PC-3 (cell line): ENCODE measurements around the gene HPCA. TPM values are rescaled to one million over a fixed set of nuclear protein-coding genes. Genes with fewer than 3 reads are reported as not detected.

Source experiments
- ATAC-seq: fragments of 200-7000 bp; cut with Tn5 transposase; 2 replicates; pipeline ENCODE4 v1.9.1; 2020; ENCODE audit warnings: mild to moderate bottlenecking, moderate library complexity
- BruUV-seq: library from RNA; stranded (reverse); fragments of 400-500 nt; replicated peaks from 2 replicates; lab custom pipeline; 2021; lab: Mats Ljungman, UMichigan
- CTCF ChIA-PET: fragments of 300-600 bp; sonication (Branson Sonifier 250); formaldehyde crosslinking; loops from one replicate; lab custom pipeline; 2022; ENCODE audit warnings: antibody characterized with exemption; lab: Charles Lee
- POLR2A ChIA-PET: fragments of 300-600 bp; sonication (Branson Sonifier 250); formaldehyde crosslinking; loops from one replicate; lab custom pipeline; 2022; ENCODE audit warnings: antibody characterized with exemption; ENCODE audit not compliant: unreplicated experiment; lab: Charles Lee
- DNase-seq: peaks from one replicate; pipeline ENCODE4 v3.0.0-alpha.2; 2015
- H2AFZ ChIP-seq: fragments of 300-600 bp; sonication (generic); 2 replicates; pipeline ENCODE4 v1.6.0; 2016; ENCODE audit warnings: antibody characterized with exemption, low read length
- H3F3A ChIP-seq: fragments of 300-600 bp; sonication (generic); one replicate; pipeline ENCODE4 v1.6.0; 2017; ENCODE audit warnings: antibody characterized with exemption, low read length, control low read depth, mild to moderate bottlenecking; ENCODE audit not compliant: unreplicated experiment
- H3K27ac ChIP-seq: fragments of 300-600 bp; sonication (generic); 2 replicates; pipeline ENCODE4 v1.5.1; 2016; ENCODE audit warnings: mild to moderate bottlenecking, low read length
- H3K27me3 ChIP-seq: fragments of 300-600 bp; sonication (generic); 2 replicates; pipeline ENCODE4 v1.6.1; 2016; ENCODE audit warnings: low read length, mixed read lengths
- H3K36me3 ChIP-seq: fragments of 300-600 bp; sonication (generic); 2 replicates; pipeline ENCODE4 v1.6.1; 2016; ENCODE audit warnings: low read depth, mixed run types, low read length, mixed read lengths
- H3K4me1 ChIP-seq: fragments of 300-600 bp; sonication (generic); 2 replicates; pipeline ENCODE4 v1.5.1; 2016; ENCODE audit warnings: low read length; ENCODE audit not compliant: insufficient read depth
- H3K4me2 ChIP-seq: fragments of 300-600 bp; sonication (generic); 2 replicates; pipeline ENCODE4 v1.6.0; 2016; ENCODE audit warnings: low read length
- H3K4me3 ChIP-seq: fragments of 300-600 bp; sonication (generic); 2 replicates; pipeline ENCODE4 v1.5.1; 2016; ENCODE audit warnings: mild to moderate bottlenecking, low read length, mixed read lengths
- H3K79me2 ChIP-seq: fragments of 300-600 bp; sonication (generic); 2 replicates; pipeline ENCODE4 v1.6.1; 2017; ENCODE audit warnings: low read length, mixed read lengths
- H3K9ac ChIP-seq: fragments of 300-600 bp; sonication (generic); 2 replicates; pipeline ENCODE4 v1.6.0; 2016; ENCODE audit warnings: mild to moderate bottlenecking, low read length
- H3K9me2 ChIP-seq: fragments of 300-600 bp; sonication (generic); replicated peaks from 2 replicates; pipeline ENCODE4 v1.6.1; 2016; ENCODE audit warnings: mixed run types, low read length, mixed read lengths
- H3K9me3 ChIP-seq: fragments of 300-600 bp; sonication (generic); 2 replicates; pipeline ENCODE4 v1.6.1; 2016; ENCODE audit warnings: low read length, mixed read lengths
- H4K20me1 ChIP-seq: fragments of 300-600 bp; sonication (generic); 2 replicates; pipeline ENCODE4 v1.6.1; 2016; ENCODE audit warnings: low read length, mixed read lengths
- EZH2 ChIP-seq: fragments of 300-600 bp; sonication (generic); IDR thresholded peaks from one replicate; pipeline ENCODE4 v1.6.1; 2017; ENCODE audit warnings: antibody characterized with exemption, mild to moderate bottlenecking, low read length; ENCODE audit not compliant: unreplicated experiment
- EZH2phosphoT487 ChIP-seq: fragments of 300-600 bp; sonication (generic); IDR thresholded peaks from 2 replicates; pipeline ENCODE4 v1.6.1; 2018; ENCODE audit warnings: mild to moderate bottlenecking, antibody characterized with exemption, low read length, borderline replicate concordance
- intact Hi-C: fragments of 100-400 bp; cut with micrococcal nuclease; formaldehyde crosslinking; loops from 2 replicates; pipeline ENCODE4 v1.9.0; 2023
- total RNA-seq: library from RNA; depleted of rRNA; stranded (reverse); fragments of >200 nt; gene quantifications from 2 replicates; pipeline ENCODE4 v1.2.3, GENCODE V29; 2014
- TF ChIP-seq, protein P1 (sequence below): fragments of 300-600 bp; sonication (generic); conservative IDR thresholded peaks from 2 replicates; pipeline ENCODE4 v1.5.1; 2017; ENCODE audit warnings: antibody characterized with exemption, low read depth, mild to moderate bottlenecking, low read length

HPCA gene
- total RNA-seq, 1 experiment from 2014 or later: not detected

GRCh38 chr1:32925403-32926162 is 39.3 kb downstream of the HPCA start:
- intact Hi-C loops: no loop called here
- Histone ChIP-seq H2AFZ (no peak overlapping the region), H3K9me2 (no peaks in the 10 kb centered on the region), H3K27me3 (no peaks in the 10 kb centered on the region), H4K20me1 (no peaks in the 10 kb centered on the region), H3K9me3 (no peaks in the 10 kb centered on the region), H3K4me1 (no peaks in the 10 kb centered on the region), H3K27ac (no peak overlapping the region), H3F3A (no peaks in the 10 kb centered on the region), H3K4me3 (no peak overlapping the region), H3K4me2 (no peak overlapping the region), H3K36me3 (no peaks in the 10 kb centered on the region), H3K79me2 (no peaks in the 10 kb centered on the region), H3K9ac (no peak overlapping the region)
- POLR2A ChIA-PET: no interaction called here
- ATAC-seq: no peak
- BruUV-seq: no TSS peak
- CTCF ChIA-PET: no interaction called here
- DNase-seq: no peak
- no peak for TF ChIP-seq EZH2phosphoT487
- TF ChIP-seq EZH2: no peak
- TF ChIP-seq, protein P1, sequence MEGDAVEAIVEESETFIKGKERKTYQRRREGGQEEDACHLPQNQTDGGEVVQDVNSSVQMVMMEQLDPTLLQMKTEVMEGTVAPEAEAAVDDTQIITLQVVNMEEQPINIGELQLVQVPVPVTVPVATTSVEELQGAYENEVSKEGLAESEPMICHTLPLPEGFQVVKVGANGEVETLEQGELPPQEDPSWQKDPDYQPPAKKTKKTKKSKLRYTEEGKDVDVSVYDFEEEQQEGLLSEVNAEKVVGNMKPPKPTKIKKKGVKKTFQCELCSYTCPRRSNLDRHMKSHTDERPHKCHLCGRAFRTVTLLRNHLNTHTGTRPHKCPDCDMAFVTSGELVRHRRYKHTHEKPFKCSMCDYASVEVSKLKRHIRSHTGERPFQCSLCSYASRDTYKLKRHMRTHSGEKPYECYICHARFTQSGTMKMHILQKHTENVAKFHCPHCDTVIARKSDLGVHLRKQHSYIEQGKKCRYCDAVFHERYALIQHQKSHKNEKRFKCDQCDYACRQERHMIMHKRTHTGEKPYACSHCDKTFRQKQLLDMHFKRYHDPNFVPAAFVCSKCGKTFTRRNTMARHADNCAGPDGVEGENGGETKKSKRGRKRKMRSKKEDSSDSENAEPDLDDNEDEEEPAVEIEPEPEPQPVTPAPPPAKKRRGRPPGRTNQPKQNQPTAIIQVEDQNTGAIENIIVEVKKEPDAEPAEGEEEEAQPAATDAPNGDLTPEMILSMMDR: no peak

DNA sequence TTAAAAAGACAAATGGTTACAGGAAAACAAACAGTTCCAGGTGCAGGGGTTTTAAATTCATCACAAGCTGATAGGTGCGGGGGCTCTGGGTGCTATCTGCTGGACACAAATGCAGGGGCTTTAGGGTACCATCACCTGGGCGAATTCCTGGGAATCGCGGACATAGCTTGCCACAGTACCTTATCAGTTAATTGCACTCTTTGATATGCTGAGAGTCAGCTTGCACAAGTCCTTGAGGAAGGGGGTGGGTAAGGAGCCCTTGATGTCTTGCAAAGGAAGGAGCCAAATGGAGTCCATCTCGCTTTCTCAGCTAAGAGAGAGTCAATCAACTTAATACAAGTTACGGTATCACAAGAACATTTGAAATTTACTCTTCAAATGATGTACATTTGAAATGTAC is 40.3 kb downstream of the HPCA start:
- H3K79me2 ChIP-seq: no peaks in the 10 kb centered on the region
- H3K9me3 ChIP-seq: no peaks in the 10 kb centered on the region
- no peak overlapping the region for H3K9ac ChIP-seq
- ATAC-seq (no peak), DNase-seq (no peak)
- ChIA-PET POLR2A (no interaction called here), CTCF (no interaction called here)
- no peaks in the 10 kb centered on the region for H4K20me1 ChIP-seq
- intact Hi-C loops: no loop called here
- no peaks in the 10 kb centered on the region for H3K4me1 ChIP-seq
- no peaks in the 10 kb centered on the region for H3K27me3 ChIP-seq
- BruUV-seq: no TSS peak
- H3K9me2 ChIP-seq: no peaks in the 10 kb centered on the region
- no peak overlapping the region for H2AFZ ChIP-seq
- TF ChIP-seq EZH2 (no peak), EZH2phosphoT487 (no peak)
- TF ChIP-seq, protein P1: no peak
- no peak overlapping the region for H3K4me2 ChIP-seq
- no peak overlapping the region for H3K27ac ChIP-seq
- H3F3A ChIP-seq: no peaks in the 10 kb centered on the region
- H3K36me3 ChIP-seq: no peaks in the 10 kb centered on the region
- H3K4me3 ChIP-seq: no peak overlapping the region

GRCh38 chr1:32927441-32927840 is 41.1 kb downstream of the HPCA start:
- H3K27ac ChIP-seq: no peak overlapping the region
- no peaks in the 10 kb centered on the region for H3K4me1 ChIP-seq
- no peak overlapping the region for H2AFZ ChIP-seq
- H3K27me3 ChIP-seq: no peaks in the 10 kb centered on the region
- no peak overlapping the region for H3K4me3 ChIP-seq
- no peaks in the 10 kb centered on the region for H3K9me3 ChIP-seq
- DNase-seq: no peak
- no TSS peak for BruUV-seq
- POLR2A ChIA-PET: no interaction called here
- no peaks in the 10 kb centered on the region for H4K20me1 ChIP-seq
- ATAC-seq: no peak
- no peaks in the 10 kb centered on the region for H3F3A ChIP-seq
- no peaks in the 10 kb centered on the region for H3K36me3 ChIP-seq
- no peak overlapping the region for H3K4me2 ChIP-seq
- H3K9me2 ChIP-seq: no peaks in the 10 kb centered on the region
- H3K79me2 ChIP-seq: no peaks in the 10 kb centered on the region
- CTCF ChIA-PET: no interaction called here
- H3K9ac ChIP-seq: no peak overlapping the region
- TF ChIP-seq, protein P1: no peak
- TF ChIP-seq EZH2phosphoT487 (no peak), EZH2 (no peak)
- intact Hi-C loops: no loop called here
